Measurements from ENCODE around the gene MDP1.
A peak's percentile ranks its signal among the peaks of the same experiment; 100 is the strongest.

Gene MDP1

GRCh38 chr14:24215495-24216344 lies at the start of gene MDP1:
TSS of gene MDP1 (minus strand) at chr14:24216066. CDS start at chr14:24215955, 111 bp downstream.
- peak; percentile 44; the same call in 1 of the 2 replicates for TF ChIP-seq CTCF (IDR thresholded peaks at IDR 0.05; ENCODE audit: low read depth, low read length)
- H3K4me3 ChIP-seq (ENCODE audit: low read depth, low read length): peak within 1 kb of the TSS; percentile 71

GRCh38 chr14:24264298-24264697 lies 48.4 kb upstream of the MDP1 start:
- TF ChIP-seq CTCF (IDR thresholded peaks at IDR 0.05; ENCODE audit: low read depth, low read length): no peak
- H3K4me3 ChIP-seq (ENCODE audit: low read depth, low read length): no peak overlapping the region

GRCh38 chr14:24263848-24264247 lies 48.0 kb upstream of the MDP1 start:
- no peak overlapping the region for H3K4me3 ChIP-seq (ENCODE audit: low read depth, low read length)
- no peak for TF ChIP-seq CTCF (IDR thresholded peaks at IDR 0.05; ENCODE audit: low read depth, low read length)

- TF ChIP-seq CTCF (IDR thresholded peaks at IDR 0.05; ENCODE audit: low read depth, low read length): no peak
- H3K4me3 ChIP-seq (ENCODE audit: low read depth, low read length): no peak within 1 kb of the TSS
Measured at GRCh38 chr14:24262821-24263733, 47.2 kb upstream of the MDP1 start, which contains the start of gene TGM1. TSS of gene TGM1 (minus strand) at chr14:24263177. CDS start at chr14:24262352, 825 bp downstream.

GRCh38 chr14:24261969-24262327 lies 46.1 kb upstream of the MDP1 start:
- TF ChIP-seq CTCF (IDR thresholded peaks at IDR 0.05; ENCODE audit: low read depth, low read length): no peak
- H3K4me3 ChIP-seq (ENCODE audit: low read depth, low read length): no peak overlapping the region

- no peak overlapping the region for H3K4me3 ChIP-seq (ENCODE audit: low read depth, low read length)
- no peak for TF ChIP-seq CTCF (IDR thresholded peaks at IDR 0.05; ENCODE audit: low read depth, low read length)
Measured at GRCh38 chr14:24261256-24261968, 45.5 kb upstream of the MDP1 start.

Data from WI38 (cell line).